IMR-90 (cell line): Measurements from ENCODE around the gene PRR36. TPM values are rescaled to one million over a fixed set of nuclear protein-coding genes. Genes with fewer than 3 reads are reported as not detected.

Source experiments
- ATAC-seq: fragments of 200-7000 bp; cut with Tn5 transposase; 2 replicates; pipeline ENCODE4 v1.9.1; 2020; ENCODE audit warnings: low read depth, mild to moderate bottlenecking, moderate library complexity
- BruUV-seq: library from RNA; stranded (reverse); fragments of 400-500 nt; replicated peaks from 2 replicates; lab custom pipeline; 2021; lab: Mats Ljungman, UMichigan
- CTCF ChIA-PET: fragments of 300-600 bp; formaldehyde crosslinking; extraction: SDS; loops from one replicate; lab custom pipeline; 2021; ENCODE audit warnings: antibody characterized with exemption; lab: Yijun Ruan, JAX
- POLR2A ChIA-PET: fragments of 300-600 bp; sonication (Branson Sonifier 250); formaldehyde crosslinking; loops from one replicate; lab custom pipeline; 2022; ENCODE audit warnings: antibody characterized with exemption; ENCODE audit not compliant: unreplicated experiment; lab: Charles Lee
- DNase-seq: peaks from one replicate; pipeline ENCODE4 v3.0.0; 2013
- H2AFZ ChIP-seq: replicated peaks from 2 replicates; pipeline ENCODE3; 2013; ENCODE audit warnings: low read length, mild to moderate bottlenecking; ENCODE audit not compliant: poor library complexity
- H2AK5ac ChIP-seq: 2 replicates; pipeline ENCODE4 v1.6.1; 2013; ENCODE audit warnings: low read depth, low read length, inconsistent platforms
- H2AK9ac ChIP-seq: replicated peaks from 2 replicates; pipeline ENCODE3; 2013; ENCODE audit warnings: mild to moderate bottlenecking, low read depth, low read length, moderate library complexity; ENCODE audit not compliant: poor library complexity
- H2BK120ac ChIP-seq: 2 replicates; pipeline ENCODE4 v1.6.1; 2013; ENCODE audit warnings: low read depth, low read length, inconsistent platforms
- H2BK15ac ChIP-seq: 3 replicates; pipeline ENCODE4 v1.6.1; 2013; ENCODE audit warnings: low read depth, low read length, inconsistent platforms
- H2BK20ac ChIP-seq: 2 replicates; pipeline ENCODE4 v1.6.1; 2013; ENCODE audit warnings: low read depth, mild to moderate bottlenecking, inconsistent platforms, low read length, moderate library complexity
- H2BK5ac ChIP-seq: 2 replicates; pipeline ENCODE4 v1.6.1; 2013; ENCODE audit warnings: mild to moderate bottlenecking, low read depth, low read length, inconsistent platforms; ENCODE audit not compliant: poor library complexity, severe bottlenecking
- H3K14ac ChIP-seq: replicated peaks from 2 replicates; pipeline ENCODE4 v1.6.1; 2013; ENCODE audit warnings: low read depth, low read length, inconsistent platforms
- H3K18ac ChIP-seq: 2 replicates; pipeline ENCODE4 v1.6.1; 2013; ENCODE audit warnings: low read depth, low read length, control low read depth
- H3K23ac ChIP-seq: 2 replicates; pipeline ENCODE4 v1.6.1; 2013; ENCODE audit warnings: low read depth, low read length, inconsistent platforms
- H3K27ac ChIP-seq: 2 replicates; pipeline ENCODE4 v1.5.1; 2013; ENCODE audit warnings: mild to moderate bottlenecking, control low read depth, low read length; ENCODE audit not compliant: insufficient read depth
- H3K27me3 ChIP-seq: 2 replicates; pipeline ENCODE4 v1.6.1; 2013; ENCODE audit warnings: low read length; ENCODE audit not compliant: control insufficient read depth, insufficient read depth
- H3K36me3 ChIP-seq: 2 replicates; pipeline ENCODE4 v1.6.1; 2013; ENCODE audit warnings: low read length, mixed read lengths; ENCODE audit not compliant: control insufficient read depth, insufficient read depth
- H3K4ac ChIP-seq: 2 replicates; pipeline ENCODE4 v1.6.1; 2013; ENCODE audit warnings: low read depth, low read length, inconsistent platforms
- H3K4me1 ChIP-seq: 2 replicates; pipeline ENCODE4 v1.6.1; 2013; ENCODE audit warnings: low read length, mixed read lengths; ENCODE audit not compliant: control insufficient read depth, insufficient read depth
- H3K4me2 ChIP-seq: 2 replicates; pipeline ENCODE4 v1.6.1; 2013; ENCODE audit warnings: low read depth, mild to moderate bottlenecking, control low read depth, low read length, moderate library complexity
- H3K4me3 ChIP-seq: 2 replicates; pipeline ENCODE4 v1.5.1; 2013; ENCODE audit warnings: low read depth, mild to moderate bottlenecking, control low read depth, low read length, moderate library complexity; ENCODE audit not compliant: insufficient read depth
- H3K56ac ChIP-seq: 2 replicates; pipeline ENCODE4 v1.6.1; 2013; ENCODE audit warnings: low read length, inconsistent platforms; ENCODE audit not compliant: insufficient read depth; ENCODE audit errors: extremely low read depth
- H3K79me1 ChIP-seq, 2 experiments: 2 replicates each; pipeline ENCODE4 v1.6.1; 2013; ENCODE audit warnings: low read length in 2 of 2, inconsistent platforms in 1 of 2, low read depth in 1 of 2
- H3K9ac ChIP-seq: 2 replicates; pipeline ENCODE4 v1.6.1; 2013; ENCODE audit warnings: low read depth, low read length, control low read depth
- H3K9me1 ChIP-seq: 2 replicates; pipeline ENCODE4 v1.6.1; 2013; ENCODE audit warnings: low read length, inconsistent platforms; ENCODE audit not compliant: insufficient read depth
- H3K9me3 ChIP-seq: 2 replicates; pipeline ENCODE4 v1.6.1; 2013; ENCODE audit warnings: low read length; ENCODE audit not compliant: control insufficient read depth, insufficient read depth
- H4K20me1 ChIP-seq: 2 replicates; pipeline ENCODE4 v1.6.1; 2013; ENCODE audit warnings: low read length, inconsistent platforms; ENCODE audit not compliant: insufficient read depth
- H4K5ac ChIP-seq: 2 replicates; pipeline ENCODE4 v1.6.1; 2013; ENCODE audit warnings: mild to moderate bottlenecking, low read depth, low read length, control low read depth
- H4K8ac ChIP-seq, 2 experiments: 2 replicates each; pipeline ENCODE4 v1.6.1; 2013; ENCODE audit warnings: low read depth in 2 of 2, low read length in 2 of 2, control low read depth in 1 of 2, inconsistent platforms in 1 of 2
- H4K91ac ChIP-seq: 2 replicates; pipeline ENCODE4 v1.6.1; 2013; ENCODE audit warnings: low read depth, low read length, inconsistent platforms; ENCODE audit not compliant: insufficient read depth
- CEBPB ChIP-seq: IDR thresholded peaks from 2 replicates; pipeline ENCODE4 v1.6.1; 2012; ENCODE audit warnings: low read depth, low read length, improper control_type of control experiment
- CHD1 ChIP-seq: IDR thresholded peaks from 2 replicates; pipeline ENCODE4 v1.6.1; 2012; ENCODE audit warnings: low read depth, low read length, improper control_type of control experiment
- FOS ChIP-seq: fragments of 150-350 bp; IDR thresholded peaks from 2 replicates; pipeline ENCODE4 v1.6.1; 2016; ENCODE audit warnings: low read depth, low read length
- MAFK ChIP-seq: IDR thresholded peaks from 2 replicates; pipeline ENCODE4 v1.6.1; 2012; ENCODE audit warnings: low read depth, low read length, improper control_type of control experiment
- MAZ ChIP-seq: IDR thresholded peaks from 2 replicates; pipeline ENCODE4 v1.6.1; 2012; ENCODE audit warnings: low read depth, mild to moderate bottlenecking, low read length, improper control_type of control experiment, moderate library complexity, borderline replicate concordance
- MXI1 ChIP-seq: IDR thresholded peaks from 2 replicates; pipeline ENCODE4 v1.6.1; 2012; ENCODE audit warnings: low read depth, mild to moderate bottlenecking, low read length, moderate library complexity, borderline replicate concordance
- RAD21 ChIP-seq: IDR thresholded peaks from 2 replicates; pipeline ENCODE4 v1.6.1; 2012; ENCODE audit warnings: low read length, improper control_type of control experiment
- RCOR1 ChIP-seq: IDR thresholded peaks from 2 replicates; pipeline ENCODE4 v1.6.1; 2012; ENCODE audit warnings: mild to moderate bottlenecking, low read length, improper control_type of control experiment; ENCODE audit not compliant: insufficient replicate concordance
- RFX5 ChIP-seq: IDR thresholded peaks from 2 replicates; pipeline ENCODE4 v1.8.0; 2012; ENCODE audit warnings: low read depth, mild to moderate bottlenecking, low read length, moderate library complexity
- USF2 ChIP-seq: fragments of 150-350 bp; IDR thresholded peaks from 2 replicates; pipeline ENCODE4 v1.6.1; 2017; ENCODE audit warnings: mild to moderate bottlenecking, antibody characterized with exemption, low read length, low read depth
- WGBS, 2 experiments: methylation state at CpG; one replicate each; pipeline versions ENCODE4 v1.1.5 to v1.1.7; 2013; ENCODE audit warnings: missing lambda C conversion rate in 2 of 2; ENCODE audit not compliant: insufficient read length in 1 of 2; ENCODE audit errors: extremely low coverage in 2 of 2; 5-methylcytosine and 5-hydroxymethylcytosine counted together
- dilution Hi-C: fragments of 300-500 bp; cut with HindIII; formaldehyde crosslinking; loops from one replicate; pipeline ENCODE4 v1.14.3; 2018; ENCODE audit warnings: low sequenced_read_pairs; ENCODE audit not compliant: unreplicated experiment
- in situ Hi-C: fragments of 300-500 bp; cut with MboI; formaldehyde crosslinking; loops from 3 replicates; pipeline ENCODE4 v1.14.3; 2019; ENCODE audit warnings: low sequenced_read_pairs, inconsistent platforms, mixed read lengths
- intact Hi-C: fragments of 100-400 bp; cut with micrococcal nuclease; formaldehyde crosslinking; loops from 2 replicates; pipeline ENCODE4 v1.10.0; 2022
- polyA plus RNA-seq, 3 experiments: library from polyadenylated mRNA; depleted of rRNA; stranded (reverse); fragments of >200 nt; gene quantifications; 2 replicates each; pipeline ENCODE4 v1.2.3, GENCODE V29; 2012; ENCODE audit warnings: low replicate concordance in 1 of 3
- total RNA-seq: library from RNA; depleted of rRNA; stranded (reverse); fragments of >200 nt; gene quantifications from 2 replicates; pipeline ENCODE4 v1.2.3, GENCODE V29; 2012

PRR36 gene
- total and polyA plus RNA-seq, 2 of the 4 experiments (the other 2 are of a cell fraction), result 0.02 TPM; not detected in 1

- no peak for TF ChIP-seq USF2
Measured at GRCh38 chr19:7844951-7845350, 29.2 kb downstream of the PRR36 start (continued).

- ATAC-seq (no peak), DNase-seq (no peak)
- Histone ChIP-seq H3K27me3 (no peaks in the 10 kb centered on the region), H2AK5ac (no peak overlapping the region), H2AK9ac (no peak overlapping the region), H2BK20ac (no peak overlapping the region), H3K9me3 (no peaks in the 10 kb centered on the region; the same call in 1 of the 2 replicates), H4K8ac (no peak overlapping the region), H2AFZ (no peak overlapping the region), H4K91ac (no peak overlapping the region), H3K4me3 (no peak overlapping the region), H3K4me2 (no peak overlapping the region), H3K79me1 (peaks cover 23 to 34% of the 10 kb centered on the region in 2 experiments), H3K4ac (no peak overlapping the region), H3K27ac (no peak overlapping the region), H2BK15ac (no peak overlapping the region), H3K9me1 (peaks cover 23% of the 10 kb centered on the region), H3K9ac (no peak overlapping the region), H3K23ac (no peak overlapping the region), H3K4me1 (no peaks in the 10 kb centered on the region), H2BK120ac (no peak overlapping the region), H3K14ac (no peak overlapping the region), H3K56ac (no peak overlapping the region), H4K20me1 (peaks cover 29% of the 10 kb centered on the region), H3K18ac (no peak overlapping the region), H4K5ac (no peak overlapping the region), H2BK5ac (no peak overlapping the region), H3K36me3 (no peaks in the 10 kb centered on the region)
- CTCF ChIA-PET, result no interaction called here
- TF ChIP-seq RAD21 (no peak), RFX5 (no peak), RCOR1 (no peak), CEBPB (no peak), FOS (no peak), CHD1 (no peak), MXI1 (no peak), MAZ (no peak), MAFK (no peak)
- in situ Hi-C loops (no loop called here), intact Hi-C loops (no loop called here), dilution Hi-C loops (no loop called here)
- no TSS peak for BruUV-seq
- POLR2A ChIA-PET, result no interaction called here
- 70% methylated on average over 2 of the region's 5 CpGs; no CpG with 5 or more reads in 1 of the 2 experiments for WGBS, 2 experiments
Measured at GRCh38 chr19:7844405-7844804, 29.8 kb downstream of the PRR36 start.
